WERI-Rb-1 (cell line): ENCODE measurements around the gene PKIB.

Experiments
- DNase-seq: peaks from one replicate; pipeline ENCODE4 v3.0.0-alpha.2; 2020
- H3K27ac ChIP-seq: fragments of 250-450 bp; sonication (Bioruptor Pico); 2 replicates; pipeline ENCODE4 v1.5.1; 2020; ENCODE audit warnings: mild to moderate bottlenecking, moderate library complexity
- H3K27me3 ChIP-seq: fragments of 250-450 bp; sonication (Bioruptor Pico); 2 replicates; pipeline ENCODE4 v1.5.1; 2021; ENCODE audit warnings: mild to moderate bottlenecking, low read depth, moderate library complexity; ENCODE audit not compliant: insufficient read depth, severe bottlenecking
- H3K36me3 ChIP-seq: fragments of 250-450 bp; sonication (Bioruptor Pico); 2 replicates; pipeline ENCODE4 v1.5.1; 2020; ENCODE audit warnings: mild to moderate bottlenecking, moderate library complexity
- H3K4me3 ChIP-seq: 2 replicates; pipeline ENCODE4 v1.5.1; 2011; ENCODE audit warnings: low read depth, mild to moderate bottlenecking, control low read depth, low read length
- H3K9me3 ChIP-seq: fragments of 250-450 bp; sonication (Bioruptor Pico); 2 replicates; pipeline ENCODE4 v1.5.1; 2021; ENCODE audit warnings: mild to moderate bottlenecking, moderate library complexity; ENCODE audit not compliant: severe bottlenecking
- TF ChIP-seq, protein P1 (sequence below): IDR thresholded peaks from 2 replicates; pipeline ENCODE4 v1.5.1; 2011; ENCODE audit warnings: low read depth, mild to moderate bottlenecking, control low read depth, inconsistent platforms, low read length

PKIB gene

DNA sequence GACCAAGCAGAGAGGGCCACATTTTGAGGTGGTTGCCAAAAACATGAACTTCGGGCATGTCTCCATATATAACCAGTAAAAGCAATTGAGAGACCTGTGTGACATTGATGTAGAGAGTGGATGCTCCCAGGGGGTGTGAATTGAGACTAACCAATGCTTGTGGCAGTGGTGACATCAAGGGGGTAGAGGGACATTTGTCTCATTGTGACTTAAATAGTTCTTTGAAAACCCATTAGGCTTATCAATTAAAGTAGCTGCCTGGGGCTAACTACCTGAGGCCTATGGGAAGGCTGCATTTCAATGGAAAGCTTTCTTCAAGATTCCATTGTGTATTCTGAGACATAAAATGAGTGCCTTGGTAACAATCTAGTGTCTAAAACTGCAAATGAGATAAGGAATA lies 87.3 kb downstream of the PKIB start:
- Histone ChIP-seq H3K36me3 (peaks cover 16% of the 10 kb centered on the region), H3K9me3 (no peaks in the 10 kb centered on the region), H3K27me3 (no peaks in the 10 kb centered on the region), H3K27ac (no peak overlapping the region), H3K4me3 (no peak overlapping the region)
- TF ChIP-seq, protein P1, sequence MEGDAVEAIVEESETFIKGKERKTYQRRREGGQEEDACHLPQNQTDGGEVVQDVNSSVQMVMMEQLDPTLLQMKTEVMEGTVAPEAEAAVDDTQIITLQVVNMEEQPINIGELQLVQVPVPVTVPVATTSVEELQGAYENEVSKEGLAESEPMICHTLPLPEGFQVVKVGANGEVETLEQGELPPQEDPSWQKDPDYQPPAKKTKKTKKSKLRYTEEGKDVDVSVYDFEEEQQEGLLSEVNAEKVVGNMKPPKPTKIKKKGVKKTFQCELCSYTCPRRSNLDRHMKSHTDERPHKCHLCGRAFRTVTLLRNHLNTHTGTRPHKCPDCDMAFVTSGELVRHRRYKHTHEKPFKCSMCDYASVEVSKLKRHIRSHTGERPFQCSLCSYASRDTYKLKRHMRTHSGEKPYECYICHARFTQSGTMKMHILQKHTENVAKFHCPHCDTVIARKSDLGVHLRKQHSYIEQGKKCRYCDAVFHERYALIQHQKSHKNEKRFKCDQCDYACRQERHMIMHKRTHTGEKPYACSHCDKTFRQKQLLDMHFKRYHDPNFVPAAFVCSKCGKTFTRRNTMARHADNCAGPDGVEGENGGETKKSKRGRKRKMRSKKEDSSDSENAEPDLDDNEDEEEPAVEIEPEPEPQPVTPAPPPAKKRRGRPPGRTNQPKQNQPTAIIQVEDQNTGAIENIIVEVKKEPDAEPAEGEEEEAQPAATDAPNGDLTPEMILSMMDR: no peak
- DNase-seq: no peak

DNA sequence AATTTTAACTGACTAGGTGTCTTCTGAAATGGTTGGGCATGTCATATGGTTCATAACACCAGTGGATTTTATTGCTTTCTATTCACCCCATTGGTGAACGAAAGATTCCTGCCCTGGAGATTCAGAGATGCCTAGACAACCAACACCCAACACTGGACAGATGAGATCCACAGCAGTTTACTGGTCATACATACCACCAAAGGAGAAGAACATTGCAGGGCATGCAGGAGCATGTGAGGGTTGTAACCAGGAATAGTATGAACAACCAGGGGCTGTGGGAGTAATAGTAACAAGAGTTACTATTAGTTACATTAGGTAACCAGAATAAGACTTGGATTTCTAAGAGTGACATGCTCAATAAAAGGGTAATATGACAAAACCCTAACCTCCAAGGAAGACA lies 91.5 kb downstream of the PKIB start:
- DNase-seq: no peak
- Histone ChIP-seq H3K27ac (no peak overlapping the region), H3K4me3 (no peak overlapping the region), H3K36me3 (peaks cover 13% of the 10 kb centered on the region), H3K9me3 (no peaks in the 10 kb centered on the region), H3K27me3 (no peaks in the 10 kb centered on the region)
- TF ChIP-seq, protein P1: no peak

DNA sequence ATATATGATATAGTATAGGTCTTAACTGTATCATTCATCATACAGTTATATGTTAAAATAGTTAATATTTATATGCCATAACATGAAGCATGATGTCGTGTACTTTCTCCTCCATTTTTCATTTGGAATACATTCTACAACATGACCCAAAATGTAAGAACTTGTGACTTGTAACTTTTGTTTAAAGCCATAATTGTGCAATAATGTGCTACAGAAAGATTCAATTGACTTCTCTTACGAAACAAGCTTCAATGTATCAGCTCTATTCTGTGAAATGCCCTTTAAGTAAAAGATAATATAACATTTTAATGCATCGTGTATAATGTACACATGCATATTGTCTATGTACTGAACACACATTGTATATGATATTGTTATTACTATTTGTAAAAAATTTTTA lies 92.6 kb downstream of the PKIB start:
- no peaks in the 10 kb centered on the region for H3K27me3 ChIP-seq
- no peak overlapping the region for H3K27ac ChIP-seq
- TF ChIP-seq, protein P1: no peak
- H3K36me3 ChIP-seq: peaks cover 13% of the 10 kb centered on the region
- H3K9me3 ChIP-seq: no peaks in the 10 kb centered on the region
- DNase-seq: no peak
- no peak overlapping the region for H3K4me3 ChIP-seq

DNA sequence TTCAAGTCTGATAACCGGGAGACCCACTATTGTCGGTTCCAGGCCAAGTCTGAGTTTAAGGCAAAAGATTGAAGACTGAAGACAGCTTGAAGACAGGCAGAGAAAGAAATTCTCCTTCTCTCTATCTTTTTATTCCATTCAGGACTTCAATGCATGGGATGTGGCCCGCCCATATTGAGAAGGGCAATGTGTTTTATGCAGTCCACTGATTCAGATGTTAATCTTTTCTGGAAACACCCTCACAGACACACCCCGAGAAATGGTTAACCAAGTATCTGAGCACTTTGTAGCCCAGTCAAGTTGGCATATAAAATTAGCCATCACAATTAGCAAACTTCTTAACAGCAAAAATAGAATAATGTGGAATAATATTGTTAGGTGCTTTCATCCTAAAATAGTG lies 93.9 kb downstream of the PKIB start:
- Histone ChIP-seq H3K36me3 (peaks cover 13% of the 10 kb centered on the region), H3K27me3 (no peaks in the 10 kb centered on the region), H3K4me3 (no peak overlapping the region), H3K9me3 (no peaks in the 10 kb centered on the region), H3K27ac (no peak overlapping the region)
- TF ChIP-seq, protein P1: no peak
- no peak for DNase-seq

DNA sequence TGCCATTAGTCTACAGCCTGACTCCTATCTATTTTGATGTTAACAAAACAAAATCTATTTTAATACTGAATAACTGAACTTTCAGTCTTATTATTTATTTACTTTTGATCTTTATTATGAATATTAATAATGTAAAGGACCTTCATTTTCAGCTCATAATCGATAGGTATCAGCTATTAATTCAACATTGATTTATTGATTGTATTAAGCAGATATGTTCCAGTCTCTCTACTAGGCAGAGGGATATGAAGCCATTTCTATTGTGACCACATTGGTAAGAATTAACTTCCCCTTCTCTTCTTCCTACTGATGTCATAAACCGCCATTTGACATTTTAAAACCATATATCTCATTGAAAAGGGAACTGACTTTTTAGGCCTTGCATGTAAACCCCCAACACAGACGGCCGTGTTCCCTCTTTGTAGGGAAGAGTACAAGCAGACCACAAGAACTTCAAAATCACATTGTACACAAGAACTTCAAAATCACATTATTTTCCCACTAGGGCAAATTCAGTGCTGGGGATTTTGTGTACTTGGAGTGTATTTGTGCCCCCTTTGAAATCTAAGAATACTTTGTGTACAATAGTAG lies 99.8 kb downstream of the PKIB start:
- Histone ChIP-seq H3K9me3 (no peaks in the 10 kb centered on the region), H3K36me3 (peaks cover 3% of the 10 kb centered on the region), H3K27me3 (no peaks in the 10 kb centered on the region), H3K4me3 (no peak overlapping the region), H3K27ac (no peak overlapping the region)
- DNase-seq: no peak
- TF ChIP-seq, protein P1: no peak

DNA sequence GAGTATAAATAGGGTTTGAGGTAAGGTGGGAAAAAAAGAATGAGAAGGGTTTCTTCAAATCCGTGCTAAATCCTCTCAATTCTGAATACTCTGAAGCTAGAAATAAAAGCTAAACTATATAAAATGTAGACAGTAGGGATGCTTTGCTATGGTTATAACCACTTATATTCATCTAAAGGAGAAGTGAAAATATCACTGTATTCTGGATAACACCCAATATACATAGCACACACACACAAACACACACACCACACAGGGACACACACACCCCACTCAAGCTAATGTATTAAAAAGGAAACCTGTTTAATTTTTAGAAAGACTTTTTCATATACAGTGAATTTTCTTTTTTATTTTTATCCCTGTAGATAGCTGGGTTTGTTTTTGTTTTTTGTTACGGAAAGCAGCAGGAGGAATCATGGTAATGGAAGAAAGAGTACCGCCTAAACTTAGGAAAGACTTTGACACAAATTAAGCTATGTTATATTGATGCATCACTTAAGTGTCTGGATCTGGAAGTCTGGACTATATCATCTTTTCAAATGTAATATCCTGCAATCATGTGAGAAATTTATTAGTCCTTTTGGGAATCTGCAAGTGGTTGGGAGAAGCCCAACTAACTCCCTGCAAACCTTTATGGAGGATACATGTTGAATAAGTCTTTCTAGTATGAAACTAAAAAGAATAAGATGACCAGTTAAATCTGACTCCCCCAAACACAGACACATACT lies 100.9 kb downstream of the PKIB start:
- H3K27ac ChIP-seq: no peak overlapping the region
- peaks cover 3% of the 10 kb centered on the region for H3K36me3 ChIP-seq
- no peak for DNase-seq
- H3K4me3 ChIP-seq: no peak overlapping the region
- H3K9me3 ChIP-seq: no peaks in the 10 kb centered on the region
- TF ChIP-seq, protein P1: no peak
- H3K27me3 ChIP-seq: no peaks in the 10 kb centered on the region
